Measurements from ENCODE around the gene EPHA6.
"Not testable (repeated sequence)": the region's sequence is repeated elsewhere in the genome, so short reads cannot be mapped to it uniquely, and the experiment has no call there.

Gene EPHA6

GRCh38 chr3:97487587-97487986 is 673.2 kb downstream of the EPHA6 start:
- DNase-seq: no peak

- no peak for DNase-seq
Measured at GRCh38 chr3:97488741-97489140, 674.3 kb downstream of the EPHA6 start.

- DNase-seq: no peak
Measured at GRCh38 chr3:97495896-97496295, 681.5 kb downstream of the EPHA6 start.

GRCh38 chr3:97497138-97497537 is 682.7 kb downstream of the EPHA6 start:
- no peak for DNase-seq

GRCh38 chr3:97504463-97504862 is 690.1 kb downstream of the EPHA6 start:
- DNase-seq: no peak

GRCh38 chr3:97510795-97511194 is 696.4 kb downstream of the EPHA6 start:
- no peak for DNase-seq

- no peak for DNase-seq
Measured at GRCh38 chr3:97515076-97515475, 700.7 kb downstream of the EPHA6 start.

- no peak for DNase-seq
Measured at GRCh38 chr3:97530691-97531090, 716.3 kb downstream of the EPHA6 start.

GRCh38 chr3:97547573-97547972 is 733.2 kb downstream of the EPHA6 start:
- DNase-seq: peak; percentile 19

- DNase-seq: no peak
Measured at GRCh38 chr3:97550408-97550807, 736.0 kb downstream of the EPHA6 start.

- DNase-seq: no peak
Measured at GRCh38 chr3:97552186-97552585, 737.8 kb downstream of the EPHA6 start.

- DNase-seq: peak; percentile 79
Measured at GRCh38 chr3:97575742-97576141, 761.3 kb downstream of the EPHA6 start.

GRCh38 chr3:97576221-97576620 is 761.8 kb downstream of the EPHA6 start:
- no peak for DNase-seq

GRCh38 chr3:97579365-97579764 is 765.0 kb downstream of the EPHA6 start:
- DNase-seq: no peak

- DNase-seq: no peak
Measured at GRCh38 chr3:97610626-97611025, 796.2 kb downstream of the EPHA6 start.

- DNase-seq: no peak
Measured at GRCh38 chr3:97612632-97613031, 798.2 kb downstream of the EPHA6 start.

GRCh38 chr3:97613139-97613538 is 798.7 kb downstream of the EPHA6 start:
- no peak for DNase-seq

GRCh38 chr3:97620514-97620913 is 806.1 kb downstream of the EPHA6 start:
- DNase-seq: not testable (repeated sequence)

- DNase-seq: no peak
Measured at GRCh38 chr3:97636465-97636864, 822.1 kb downstream of the EPHA6 start.

GRCh38 chr3:97646932-97647331 is 832.5 kb downstream of the EPHA6 start:
- DNase-seq: no peak

- no peak for DNase-seq
Measured at GRCh38 chr3:97647441-97647982, 833.1 kb downstream of the EPHA6 start.

GRCh38 chr3:97655971-97656370 is 841.6 kb downstream of the EPHA6 start:
- no peak for DNase-seq

- no peak for DNase-seq
Measured at GRCh38 chr3:97656638-97657037, 842.2 kb downstream of the EPHA6 start.

GRCh38 chr3:97658668-97659285 is 844.4 kb downstream of the EPHA6 start:
- DNase-seq: peak; percentile 60

GRCh38 chr3:97662264-97662663 is 847.9 kb downstream of the EPHA6 start:
- no peak for DNase-seq

Measured in OCI-M1 (cell line).